GM12801 (cell line): ENCODE data around the gene THSD4.

ENCODE experiments used
- CTCF ChIP-seq: IDR thresholded peaks from one replicate; pipeline ENCODE4 v1.5.1; 2011; ENCODE audit warnings: control low read depth; ENCODE audit not compliant: insufficient read length; ENCODE audit errors: extremely low read depth

The THSD4 gene

DNA sequence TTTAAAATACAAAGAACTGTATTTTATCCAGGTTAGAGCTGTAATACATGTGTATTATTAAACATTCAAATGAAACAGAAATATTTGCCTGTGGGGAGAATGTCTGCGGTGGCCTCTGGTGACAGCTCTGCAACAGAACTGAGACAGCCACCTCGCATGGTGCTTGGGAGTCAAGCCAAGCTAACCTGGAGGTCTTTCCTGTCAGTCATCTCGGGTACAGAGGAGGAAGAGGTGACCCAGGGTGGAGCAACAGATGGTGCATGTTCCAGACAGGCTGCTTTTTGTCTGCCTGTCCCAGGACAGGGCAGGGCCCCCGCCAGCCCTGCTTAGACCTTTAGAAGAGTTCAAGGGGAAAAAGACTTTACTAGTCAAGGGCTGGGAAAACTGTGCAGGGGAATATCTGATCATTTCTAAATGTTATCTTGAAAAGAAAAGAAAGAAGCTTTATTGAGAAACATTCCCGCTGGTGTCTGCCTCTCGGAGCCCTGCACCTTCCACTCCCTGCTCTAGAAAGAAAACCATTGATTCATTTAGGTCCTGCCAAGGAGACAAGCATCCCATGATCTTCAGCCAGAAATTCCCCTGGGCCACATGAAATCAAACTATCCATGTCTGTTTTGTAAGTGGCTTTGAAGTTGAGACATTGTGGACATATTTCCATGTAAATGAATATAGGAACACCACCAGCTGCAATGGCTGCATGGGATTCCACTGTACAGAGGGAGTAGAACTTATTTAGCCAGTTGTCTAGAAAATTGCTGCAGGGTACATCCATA lies 689.6 kb downstream of the THSD4 start:
- no peak for TF ChIP-seq CTCF

GRCh38 chr15:71806452-71806931 lies 691.2 kb downstream of the THSD4 start:
- no peak for TF ChIP-seq CTCF

DNA sequence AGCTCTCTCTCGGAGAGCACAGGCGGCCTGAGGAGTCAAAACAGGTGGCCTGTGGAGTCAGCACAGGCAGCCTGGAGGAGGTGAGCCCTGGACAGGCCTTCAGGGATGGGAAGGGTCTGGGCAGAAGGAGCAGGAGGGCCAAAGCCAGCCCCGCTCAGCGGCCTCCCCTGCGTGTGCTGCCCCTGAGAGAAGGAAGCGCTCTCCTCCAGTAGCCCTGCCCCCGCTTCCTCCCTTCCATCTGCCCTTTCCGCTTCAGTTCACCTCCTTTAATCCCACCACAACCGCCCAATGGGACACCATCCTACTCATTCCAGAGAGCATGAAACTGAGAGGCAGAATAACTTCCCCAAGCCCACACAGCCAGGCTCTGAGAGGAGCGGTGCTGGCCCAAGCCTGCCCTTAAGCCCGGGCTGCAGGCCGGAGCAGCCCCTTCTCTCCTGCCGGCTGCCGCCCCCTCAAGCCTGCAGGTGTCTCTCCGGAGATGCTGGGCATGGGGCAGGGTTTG lies 691.9 kb downstream of the THSD4 start:
- TF ChIP-seq CTCF, result no peak

- no peak for TF ChIP-seq CTCF
Observed at GRCh38 chr15:71807691-71808091, 692.4 kb downstream of the THSD4 start.

- TF ChIP-seq CTCF, result no peak
Observed at GRCh38 chr15:71808311-71809020, 693.2 kb downstream of the THSD4 start.

GRCh38 chr15:71809346-71809745 lies 694.1 kb downstream of the THSD4 start:
- no peak for TF ChIP-seq CTCF

DNA sequence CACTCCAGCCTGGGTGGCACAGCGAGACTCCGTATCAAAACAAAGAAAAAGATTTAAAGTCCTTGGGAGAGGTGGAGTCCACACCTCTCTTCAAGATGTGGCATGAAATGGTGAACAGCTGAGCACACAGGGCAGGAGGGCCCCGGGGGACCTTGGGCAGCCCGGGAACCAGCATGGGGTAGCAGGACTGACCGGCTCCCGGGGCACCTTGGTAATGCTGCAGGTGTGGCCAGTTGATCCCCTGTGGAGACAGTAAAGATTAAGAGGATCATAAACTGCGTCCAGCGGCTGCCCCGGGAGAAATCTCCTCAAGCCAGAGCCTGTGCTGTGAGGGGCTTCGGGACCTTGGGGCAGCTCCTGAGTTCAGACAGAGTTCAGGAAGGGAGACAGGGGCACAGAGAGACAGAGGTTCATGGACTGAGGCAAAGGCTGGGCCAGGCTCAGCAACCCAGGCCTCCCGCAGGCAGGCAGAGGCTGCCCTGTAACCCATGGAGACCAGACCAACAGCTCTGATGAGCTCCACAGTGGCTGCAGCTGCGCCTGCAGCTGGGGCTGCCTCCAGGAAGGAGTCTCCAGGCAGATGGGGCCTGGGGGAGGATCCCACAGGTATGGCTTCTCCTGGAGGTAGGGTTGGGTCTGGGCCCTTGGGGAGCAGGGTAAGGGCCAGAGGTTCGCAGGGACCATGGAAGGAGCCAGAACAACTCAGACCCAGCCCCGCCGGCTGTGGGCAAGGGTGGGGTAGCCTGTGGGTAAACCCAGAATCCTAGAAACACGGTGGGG lies 695.2 kb downstream of the THSD4 start, which contains the start of gene NR2E3:
NR2E3 (plus strand) TSS at position 299 of the 780 bp plus-strand sequence; CDS start at position 489, 190 bp downstream.
- no peak for TF ChIP-seq CTCF
